ENCODE data around the gene ADD1. TPM values are rescaled to one million over a fixed set of nuclear protein-coding genes. Genes with fewer than 3 reads are reported as not detected.

ADD1 gene
- total and polyA plus RNA-seq, 2 of the 13 experiments (the other 11 are each of a cell fraction or from before 2014, with no cell fraction given), result 73.9 to 122 TPM

DNA sequence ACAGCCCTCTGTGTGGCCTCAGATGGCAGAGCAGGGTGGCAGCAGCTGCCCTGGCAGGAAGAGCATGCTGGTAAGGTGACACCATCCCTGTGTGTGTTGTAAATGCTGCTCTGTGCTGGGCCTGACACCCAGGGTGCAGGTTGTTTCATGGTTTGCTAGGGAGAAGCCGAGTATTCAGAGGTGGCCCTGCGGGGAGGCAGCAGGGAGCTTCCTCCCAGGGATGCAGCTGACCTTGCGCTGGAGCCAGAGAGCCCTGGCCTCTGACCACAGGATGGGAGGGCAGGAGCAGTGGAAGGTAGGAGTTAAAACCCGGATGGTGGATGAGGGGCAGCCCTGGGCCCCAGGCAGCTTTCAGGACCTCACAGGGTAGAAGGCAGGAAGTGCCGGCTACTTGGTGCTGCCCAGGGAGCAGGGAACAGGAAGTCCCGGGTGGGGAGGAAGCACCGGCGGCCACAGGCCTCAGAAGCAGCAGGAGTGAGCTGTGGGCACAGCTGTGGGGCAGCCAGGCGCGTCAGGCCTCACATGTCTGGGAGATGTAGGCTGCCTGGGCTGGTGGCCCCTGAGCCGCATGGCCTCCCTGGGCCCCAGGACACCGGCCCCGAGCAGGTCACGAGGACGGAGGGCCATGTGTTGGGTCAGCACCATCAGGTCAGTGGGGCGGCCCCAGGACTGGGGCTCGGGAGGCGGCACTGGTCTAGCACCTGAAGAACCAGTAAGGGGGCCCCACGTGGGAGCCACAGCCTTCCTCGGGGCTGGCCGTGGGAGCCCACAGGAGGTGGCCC lies 31.6 kb upstream of the ADD1 start (continued):
- TF ChIP-seq, protein P1, sequence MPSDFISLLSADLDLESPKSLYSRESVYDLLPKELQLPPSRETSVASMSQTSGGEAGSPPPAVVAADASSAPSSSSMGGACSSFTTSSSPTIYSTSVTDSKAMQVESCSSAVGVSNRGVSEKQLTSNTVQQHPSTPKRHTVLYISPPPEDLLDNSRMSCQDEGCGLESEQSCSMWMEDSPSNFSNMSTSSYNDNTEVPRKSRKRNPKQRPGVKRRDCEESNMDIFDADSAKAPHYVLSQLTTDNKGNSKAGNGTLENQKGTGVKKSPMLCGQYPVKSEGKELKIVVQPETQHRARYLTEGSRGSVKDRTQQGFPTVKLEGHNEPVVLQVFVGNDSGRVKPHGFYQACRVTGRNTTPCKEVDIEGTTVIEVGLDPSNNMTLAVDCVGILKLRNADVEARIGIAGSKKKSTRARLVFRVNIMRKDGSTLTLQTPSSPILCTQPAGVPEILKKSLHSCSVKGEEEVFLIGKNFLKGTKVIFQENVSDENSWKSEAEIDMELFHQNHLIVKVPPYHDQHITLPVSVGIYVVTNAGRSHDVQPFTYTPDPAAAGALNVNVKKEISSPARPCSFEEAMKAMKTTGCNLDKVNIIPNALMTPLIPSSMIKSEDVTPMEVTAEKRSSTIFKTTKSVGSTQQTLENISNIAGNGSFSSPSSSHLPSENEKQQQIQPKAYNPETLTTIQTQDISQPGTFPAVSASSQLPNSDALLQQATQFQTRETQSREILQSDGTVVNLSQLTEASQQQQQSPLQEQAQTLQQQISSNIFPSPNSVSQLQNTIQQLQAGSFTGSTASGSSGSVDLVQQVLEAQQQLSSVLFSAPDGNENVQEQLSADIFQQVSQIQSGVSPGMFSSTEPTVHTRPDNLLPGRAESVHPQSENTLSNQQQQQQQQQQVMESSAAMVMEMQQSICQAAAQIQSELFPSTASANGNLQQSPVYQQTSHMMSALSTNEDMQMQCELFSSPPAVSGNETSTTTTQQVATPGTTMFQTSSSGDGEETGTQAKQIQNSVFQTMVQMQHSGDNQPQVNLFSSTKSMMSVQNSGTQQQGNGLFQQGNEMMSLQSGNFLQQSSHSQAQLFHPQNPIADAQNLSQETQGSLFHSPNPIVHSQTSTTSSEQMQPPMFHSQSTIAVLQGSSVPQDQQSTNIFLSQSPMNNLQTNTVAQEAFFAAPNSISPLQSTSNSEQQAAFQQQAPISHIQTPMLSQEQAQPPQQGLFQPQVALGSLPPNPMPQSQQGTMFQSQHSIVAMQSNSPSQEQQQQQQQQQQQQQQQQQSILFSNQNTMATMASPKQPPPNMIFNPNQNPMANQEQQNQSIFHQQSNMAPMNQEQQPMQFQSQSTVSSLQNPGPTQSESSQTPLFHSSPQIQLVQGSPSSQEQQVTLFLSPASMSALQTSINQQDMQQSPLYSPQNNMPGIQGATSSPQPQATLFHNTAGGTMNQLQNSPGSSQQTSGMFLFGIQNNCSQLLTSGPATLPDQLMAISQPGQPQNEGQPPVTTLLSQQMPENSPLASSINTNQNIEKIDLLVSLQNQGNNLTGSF (CRISPR knock-in tag; IDR thresholded peaks at IDR 0.05), result no peak
- TF ChIP-seq, protein P2, sequence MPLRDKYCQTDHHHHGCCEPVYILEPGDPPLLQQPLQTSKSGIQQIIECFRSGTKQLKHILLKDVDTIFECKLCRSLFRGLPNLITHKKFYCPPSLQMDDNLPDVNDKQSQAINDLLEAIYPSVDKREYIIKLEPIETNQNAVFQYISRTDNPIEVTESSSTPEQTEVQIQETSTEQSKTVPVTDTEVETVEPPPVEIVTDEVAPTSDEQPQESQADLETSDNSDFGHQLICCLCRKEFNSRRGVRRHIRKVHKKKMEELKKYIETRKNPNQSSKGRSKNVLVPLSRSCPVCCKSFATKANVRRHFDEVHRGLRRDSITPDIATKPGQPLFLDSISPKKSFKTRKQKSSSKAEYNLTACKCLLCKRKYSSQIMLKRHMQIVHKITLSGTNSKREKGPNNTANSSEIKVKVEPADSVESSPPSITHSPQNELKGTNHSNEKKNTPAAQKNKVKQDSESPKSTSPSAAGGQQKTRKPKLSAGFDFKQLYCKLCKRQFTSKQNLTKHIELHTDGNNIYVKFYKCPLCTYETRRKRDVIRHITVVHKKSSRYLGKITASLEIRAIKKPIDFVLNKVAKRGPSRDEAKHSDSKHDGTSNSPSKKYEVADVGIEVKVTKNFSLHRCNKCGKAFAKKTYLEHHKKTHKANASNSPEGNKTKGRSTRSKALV (CRISPR knock-in tag; IDR thresholded peaks at IDR 0.05), result no peak
- TF ChIP-seq, protein P3, sequence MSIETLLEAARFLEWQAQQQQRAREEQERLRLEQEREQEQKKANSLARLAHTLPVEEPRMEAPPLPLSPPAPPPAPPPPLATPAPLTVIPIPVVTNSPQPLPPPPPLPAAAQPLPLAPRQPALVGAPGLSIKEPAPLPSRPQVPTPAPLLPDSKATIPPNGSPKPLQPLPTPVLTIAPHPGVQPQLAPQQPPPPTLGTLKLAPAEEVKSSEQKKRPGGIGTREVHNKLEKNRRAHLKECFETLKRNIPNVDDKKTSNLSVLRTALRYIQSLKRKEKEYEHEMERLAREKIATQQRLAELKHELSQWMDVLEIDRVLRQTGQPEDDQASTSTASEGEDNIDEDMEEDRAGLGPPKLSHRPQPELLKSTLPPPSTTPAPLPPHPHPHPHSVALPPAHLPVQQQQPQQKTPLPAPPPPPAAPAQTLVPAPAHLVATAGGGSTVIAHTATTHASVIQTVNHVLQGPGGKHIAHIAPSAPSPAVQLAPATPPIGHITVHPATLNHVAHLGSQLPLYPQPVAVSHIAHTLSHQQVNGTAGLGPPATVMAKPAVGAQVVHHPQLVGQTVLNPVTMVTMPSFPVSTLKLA (IDR thresholded peaks at IDR 0.05), result no peak
- no peak for TF ChIP-seq ZNF775 (CRISPR knock-in tag; IDR thresholded peaks at IDR 0.05; ENCODE audit: borderline replicate concordance)
- no peak for TF ChIP-seq SIX4 (CRISPR knock-in tag; IDR thresholded peaks at IDR 0.05)
- no peak for TF ChIP-seq HDAC6 (IDR thresholded peaks at IDR 0.05; ENCODE audit: low read depth, low read length)
- TF ChIP-seq TCF12 (IDR thresholded peaks at IDR 0.05), result no peak
- TF ChIP-seq TCF12 (CRISPR knock-in tag; IDR thresholded peaks at IDR 0.05), result no peak
- no peak for TF ChIP-seq FOXC1 (CRISPR knock-in tag; IDR thresholded peaks at IDR 0.05; ENCODE audit: borderline replicate concordance)
- TF ChIP-seq ZFP82 (CRISPR knock-in tag; IDR thresholded peaks at IDR 0.05; ENCODE audit: borderline replicate concordance), result no peak
- TF ChIP-seq ZNF556 (CRISPR knock-in tag; IDR thresholded peaks at IDR 0.05; ENCODE audit: borderline replicate concordance), result 0 out of 2 replicates have a peak, but pooled peaks have one; percentile 21
- TF ChIP-seq, protein P4, sequence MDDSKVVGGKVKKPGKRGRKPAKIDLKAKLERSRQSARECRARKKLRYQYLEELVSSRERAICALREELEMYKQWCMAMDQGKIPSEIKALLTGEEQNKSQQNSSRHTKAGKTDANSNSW (CRISPR knock-in tag; IDR thresholded peaks at IDR 0.05; ENCODE audit: borderline replicate concordance), result no peak
- TF ChIP-seq MZF1 (CRISPR knock-in tag; IDR thresholded peaks at IDR 0.05; ENCODE audit: borderline replicate concordance), result no peak
- TF ChIP-seq, protein P5, sequence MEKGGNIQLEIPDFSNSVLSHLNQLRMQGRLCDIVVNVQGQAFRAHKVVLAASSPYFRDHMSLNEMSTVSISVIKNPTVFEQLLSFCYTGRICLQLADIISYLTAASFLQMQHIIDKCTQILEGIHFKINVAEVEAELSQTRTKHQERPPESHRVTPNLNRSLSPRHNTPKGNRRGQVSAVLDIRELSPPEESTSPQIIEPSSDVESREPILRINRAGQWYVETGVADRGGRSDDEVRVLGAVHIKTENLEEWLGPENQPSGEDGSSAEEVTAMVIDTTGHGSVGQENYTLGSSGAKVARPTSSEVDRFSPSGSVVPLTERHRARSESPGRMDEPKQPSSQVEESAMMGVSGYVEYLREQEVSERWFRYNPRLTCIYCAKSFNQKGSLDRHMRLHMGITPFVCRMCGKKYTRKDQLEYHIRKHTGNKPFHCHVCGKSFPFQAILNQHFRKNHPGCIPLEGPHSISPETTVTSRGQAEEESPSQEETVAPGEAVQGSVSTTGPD (CRISPR knock-in tag; IDR thresholded peaks at IDR 0.05), result no peak
- peak; percentile 67 for TF ChIP-seq AGO2 (optimal IDR thresholded peaks at IDR 0.05; ENCODE audit: low read depth, low read length)
- TF ChIP-seq, protein P6, sequence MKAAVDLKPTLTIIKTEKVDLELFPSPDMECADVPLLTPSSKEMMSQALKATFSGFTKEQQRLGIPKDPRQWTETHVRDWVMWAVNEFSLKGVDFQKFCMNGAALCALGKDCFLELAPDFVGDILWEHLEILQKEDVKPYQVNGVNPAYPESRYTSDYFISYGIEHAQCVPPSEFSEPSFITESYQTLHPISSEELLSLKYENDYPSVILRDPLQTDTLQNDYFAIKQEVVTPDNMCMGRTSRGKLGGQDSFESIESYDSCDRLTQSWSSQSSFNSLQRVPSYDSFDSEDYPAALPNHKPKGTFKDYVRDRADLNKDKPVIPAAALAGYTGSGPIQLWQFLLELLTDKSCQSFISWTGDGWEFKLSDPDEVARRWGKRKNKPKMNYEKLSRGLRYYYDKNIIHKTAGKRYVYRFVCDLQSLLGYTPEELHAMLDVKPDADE (CRISPR knock-in tag; IDR thresholded peaks at IDR 0.05), result no peak
